ENCODE data around the gene TNFRSF1B.

Gene TNFRSF1B

DNA sequence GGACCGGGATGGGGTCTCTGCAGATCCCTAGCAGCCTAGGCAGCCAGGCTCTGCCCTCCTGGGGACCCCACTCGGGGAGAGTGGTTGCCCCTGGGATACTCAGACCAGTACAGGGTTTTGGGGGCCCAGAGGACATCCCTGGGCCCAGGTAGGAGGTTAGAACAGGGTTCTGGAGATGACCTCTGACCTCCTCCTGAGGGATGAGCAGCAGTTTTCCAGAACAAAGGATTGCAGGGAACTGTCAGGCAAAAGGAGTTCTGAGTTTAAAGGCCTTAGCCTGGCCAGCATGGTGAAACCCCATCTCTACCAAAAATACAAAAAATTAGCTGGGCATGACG, 42.7 kb downstream of the TNFRSF1B start:
- no peaks in the 10 kb centered on the region for H3K9me3 ChIP-seq (ENCODE audit: insufficient read depth, low read length, severe bottlenecking)
- no peaks in the 10 kb centered on the region for H4K20me1 ChIP-seq (ENCODE audit: insufficient read depth, low read length)
- no peaks in the 10 kb centered on the region for H3K79me2 ChIP-seq (ENCODE audit: insufficient read depth, low read length)
- H3K36me3 ChIP-seq (ENCODE audit: insufficient read depth, low read length): no peaks in the 10 kb centered on the region
- no peak overlapping the region for H3K27ac ChIP-seq (ENCODE audit: low read length)
- no peak overlapping the region for H3K9ac ChIP-seq (ENCODE audit: low read depth, low read length)
- no peak for ATAC-seq (ENCODE audit: insufficient read depth, low read depth)
- H3K4me3 ChIP-seq (ENCODE audit: low read depth in 1 of 2, low read length in 2 of 2): no peak overlapping the region
- no peaks in the 10 kb centered on the region for H3K27me3 ChIP-seq (ENCODE audit: insufficient read depth, low read length, poor library complexity)
- no peak for TF ChIP-seq EZH2 (IDR thresholded peaks at IDR 0.05; ENCODE audit: borderline replicate concordance, low read depth, low read length, severe bottlenecking)
- TF ChIP-seq, protein P1, sequence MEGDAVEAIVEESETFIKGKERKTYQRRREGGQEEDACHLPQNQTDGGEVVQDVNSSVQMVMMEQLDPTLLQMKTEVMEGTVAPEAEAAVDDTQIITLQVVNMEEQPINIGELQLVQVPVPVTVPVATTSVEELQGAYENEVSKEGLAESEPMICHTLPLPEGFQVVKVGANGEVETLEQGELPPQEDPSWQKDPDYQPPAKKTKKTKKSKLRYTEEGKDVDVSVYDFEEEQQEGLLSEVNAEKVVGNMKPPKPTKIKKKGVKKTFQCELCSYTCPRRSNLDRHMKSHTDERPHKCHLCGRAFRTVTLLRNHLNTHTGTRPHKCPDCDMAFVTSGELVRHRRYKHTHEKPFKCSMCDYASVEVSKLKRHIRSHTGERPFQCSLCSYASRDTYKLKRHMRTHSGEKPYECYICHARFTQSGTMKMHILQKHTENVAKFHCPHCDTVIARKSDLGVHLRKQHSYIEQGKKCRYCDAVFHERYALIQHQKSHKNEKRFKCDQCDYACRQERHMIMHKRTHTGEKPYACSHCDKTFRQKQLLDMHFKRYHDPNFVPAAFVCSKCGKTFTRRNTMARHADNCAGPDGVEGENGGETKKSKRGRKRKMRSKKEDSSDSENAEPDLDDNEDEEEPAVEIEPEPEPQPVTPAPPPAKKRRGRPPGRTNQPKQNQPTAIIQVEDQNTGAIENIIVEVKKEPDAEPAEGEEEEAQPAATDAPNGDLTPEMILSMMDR (IDR thresholded peaks at IDR 0.05; ENCODE audit: borderline replicate concordance, extremely low read depth, low read length, poor library complexity, severe bottlenecking): no peak
- H3K4me2 ChIP-seq (ENCODE audit: insufficient read depth, low read length): no peak overlapping the region
- peaks cover 10% of the 10 kb centered on the region for H3K4me1 ChIP-seq (ENCODE audit: insufficient read depth, low read length)
- H2AFZ ChIP-seq (ENCODE audit: low read depth, low read length): no peak overlapping the region
- DNase-seq: no peak

DNA sequence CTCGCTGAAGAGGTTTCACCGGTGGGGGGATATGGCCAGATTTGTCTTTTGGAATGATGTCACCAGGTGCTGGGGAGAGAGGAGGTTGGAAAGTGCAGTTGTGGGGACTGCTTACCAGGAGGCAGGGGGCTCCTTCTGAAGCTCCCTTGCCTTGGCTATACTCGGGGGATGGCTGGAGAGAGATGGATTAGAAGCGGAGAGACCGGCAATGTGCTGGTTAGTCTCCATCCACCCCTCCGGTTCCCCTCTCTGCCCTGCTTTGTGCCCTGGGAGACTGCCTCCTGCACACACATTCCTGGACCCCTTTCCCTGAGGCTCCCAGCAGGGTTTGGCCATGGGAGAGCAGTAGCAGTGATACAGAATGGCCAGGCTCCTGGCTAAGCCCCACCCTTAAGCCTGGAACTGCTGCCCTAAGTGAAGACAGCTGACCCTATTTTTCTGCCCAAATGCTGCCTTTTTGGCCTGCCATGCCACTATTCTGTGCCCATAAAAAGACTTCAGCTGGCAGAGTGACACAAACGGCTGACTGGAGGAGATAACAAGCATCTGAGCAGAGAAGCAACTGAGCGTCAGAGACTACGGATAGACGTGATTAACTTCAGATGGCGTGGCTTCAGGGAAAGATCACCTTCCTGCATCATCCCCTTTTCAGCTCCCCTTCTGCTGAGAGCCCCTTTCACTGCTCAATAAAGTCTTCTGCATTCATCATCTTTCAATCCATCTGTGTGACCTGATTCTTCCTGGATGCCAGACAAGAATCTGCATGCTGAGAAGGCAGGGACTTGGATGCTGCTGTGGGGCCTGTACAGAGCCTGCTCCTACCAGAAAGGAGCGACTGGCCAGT, 48.5 kb downstream of the TNFRSF1B start:
- DNase-seq (no peak), ATAC-seq (ENCODE audit: insufficient read depth, low read depth) (no peak)
- H2AFZ ChIP-seq (ENCODE audit: low read depth, low read length): no peak overlapping the region
- H4K20me1 ChIP-seq (ENCODE audit: insufficient read depth, low read length): no peaks in the 10 kb centered on the region
- H3K27ac ChIP-seq (ENCODE audit: low read length): no peak overlapping the region
- H3K27me3 ChIP-seq (ENCODE audit: insufficient read depth, low read length, poor library complexity): no peaks in the 10 kb centered on the region
- no peaks in the 10 kb centered on the region for H3K36me3 ChIP-seq (ENCODE audit: insufficient read depth, low read length)
- H3K4me2 ChIP-seq (ENCODE audit: insufficient read depth, low read length): no peak overlapping the region
- H3K4me3 ChIP-seq (ENCODE audit: low read depth in 1 of 2, low read length in 2 of 2): no peak overlapping the region
- H3K9ac ChIP-seq (ENCODE audit: low read depth, low read length): no peak overlapping the region
- no peaks in the 10 kb centered on the region for H3K9me3 ChIP-seq (ENCODE audit: insufficient read depth, low read length, severe bottlenecking)
- H3K4me1 ChIP-seq (ENCODE audit: insufficient read depth, low read length): peaks cover 5% of the 10 kb centered on the region
- H3K79me2 ChIP-seq (ENCODE audit: insufficient read depth, low read length): no peaks in the 10 kb centered on the region
- no peak for TF ChIP-seq EZH2 (IDR thresholded peaks at IDR 0.05; ENCODE audit: borderline replicate concordance, low read depth, low read length, severe bottlenecking)
- TF ChIP-seq, protein P1 (IDR thresholded peaks at IDR 0.05; ENCODE audit: borderline replicate concordance, extremely low read depth, low read length, poor library complexity, severe bottlenecking): no peak

DNA sequence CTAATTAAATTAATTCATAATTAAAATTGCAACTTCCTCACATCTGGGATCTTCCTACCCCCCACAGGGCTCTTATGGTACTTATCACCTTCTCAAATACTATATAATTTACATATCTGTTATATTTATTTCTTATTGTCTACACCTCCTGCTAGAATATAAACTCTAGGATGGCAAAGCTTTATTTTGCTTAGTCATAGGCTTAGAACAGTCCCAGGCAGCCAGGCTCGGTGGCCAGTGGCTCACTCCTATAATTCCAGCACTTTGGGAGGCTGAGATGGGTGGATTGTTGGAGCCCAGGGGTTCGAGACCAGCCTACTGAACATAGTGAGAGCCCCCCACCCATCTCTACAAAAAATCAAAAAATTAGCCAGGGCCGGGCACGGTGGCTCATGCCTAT, 53.0 kb downstream of the TNFRSF1B start:
- H3K79me2 ChIP-seq (ENCODE audit: insufficient read depth, low read length): no peaks in the 10 kb centered on the region
- peaks cover 10% of the 10 kb centered on the region for H3K9me3 ChIP-seq (ENCODE audit: insufficient read depth, low read length, severe bottlenecking)
- H3K36me3 ChIP-seq (ENCODE audit: insufficient read depth, low read length): no peaks in the 10 kb centered on the region
- H3K27me3 ChIP-seq (ENCODE audit: insufficient read depth, low read length, poor library complexity): no peaks in the 10 kb centered on the region
- TF ChIP-seq, protein P1 (IDR thresholded peaks at IDR 0.05; ENCODE audit: borderline replicate concordance, extremely low read depth, low read length, poor library complexity, severe bottlenecking): no peak
- no peak for TF ChIP-seq EZH2 (IDR thresholded peaks at IDR 0.05; ENCODE audit: borderline replicate concordance, low read depth, low read length, severe bottlenecking)
- ATAC-seq (ENCODE audit: insufficient read depth, low read depth) (no peak), DNase-seq (no peak)
- no peak overlapping the region for H3K4me3 ChIP-seq (ENCODE audit: low read depth in 1 of 2, low read length in 2 of 2)
- no peaks in the 10 kb centered on the region for H3K4me1 ChIP-seq (ENCODE audit: insufficient read depth, low read length)
- no peak overlapping the region for H3K9ac ChIP-seq (ENCODE audit: low read depth, low read length)
- H3K4me2 ChIP-seq (ENCODE audit: insufficient read depth, low read length): no peak overlapping the region
- no peaks in the 10 kb centered on the region for H4K20me1 ChIP-seq (ENCODE audit: insufficient read depth, low read length)
- H3K27ac ChIP-seq (ENCODE audit: low read length): no peak overlapping the region
- H2AFZ ChIP-seq (ENCODE audit: low read depth, low read length): no peak overlapping the region

All from DND-41 (cell line).